GM23338 (cell line): ENCODE measurements around the gene FTCDNL1. TPM values are rescaled to one million over a fixed set of nuclear protein-coding genes. Genes with fewer than 3 reads are reported as not detected.

Experiments
- ATAC-seq: fragments of 200-7000 bp; cut with Tn5 transposase; 3 replicates; pipeline ENCODE4 v1.9.1; 2020
- DNase-seq: peaks from one replicate; pipeline ENCODE4 v3.0.0-alpha.2; 2015; ENCODE audit warnings: low spot score
- H2AFZ ChIP-seq: fragments of 200-600 bp; sonication (generic); 2 replicates; pipeline ENCODE4 v1.8.0; 2016; ENCODE audit warnings: antibody characterized with exemption, mild to moderate bottlenecking, moderate library complexity
- H3F3A ChIP-seq: fragments of 200-600 bp; sonication (generic); replicated peaks from 2 replicates; pipeline ENCODE4 v1.8.0; 2017; ENCODE audit warnings: antibody characterized with exemption, mixed run types, low read depth
- H3K27ac ChIP-seq: fragments of 200-600 bp; sonication (generic); 2 replicates; pipeline ENCODE4 v1.6.1; 2016; ENCODE audit warnings: low read depth
- H3K27me3 ChIP-seq: fragments of 200-600 bp; sonication (generic); 2 replicates; pipeline ENCODE4 v1.8.0; 2016; ENCODE audit warnings: mild to moderate bottlenecking, mixed run types, moderate library complexity; ENCODE audit not compliant: insufficient read depth
- H3K36me3 ChIP-seq: fragments of 200-600 bp; sonication (generic); 2 replicates; pipeline ENCODE4 v1.8.0; 2016; ENCODE audit warnings: mild to moderate bottlenecking; ENCODE audit not compliant: insufficient read depth
- H3K4me1 ChIP-seq: fragments of 200-600 bp; sonication (generic); 2 replicates; pipeline ENCODE4 v1.8.0; 2016; ENCODE audit warnings: mild to moderate bottlenecking, moderate library complexity; ENCODE audit not compliant: insufficient read depth
- H3K4me2 ChIP-seq: fragments of 200-600 bp; sonication (generic); 2 replicates; pipeline ENCODE4 v1.7.1; 2017; ENCODE audit warnings: mixed run types
- H3K4me3 ChIP-seq: fragments of 200-600 bp; sonication (generic); 2 replicates; pipeline ENCODE4 v1.6.1; 2016; ENCODE audit warnings: mixed run types
- H3K79me2 ChIP-seq: fragments of 200-600 bp; sonication (generic); replicated peaks from 2 replicates; pipeline ENCODE4 v1.8.0; 2017; ENCODE audit warnings: mild to moderate bottlenecking; ENCODE audit not compliant: insufficient read depth
- H3K9me2 ChIP-seq: fragments of 200-600 bp; sonication (generic); 2 replicates; pipeline ENCODE4 v1.8.0; 2017; ENCODE audit not compliant: insufficient read depth
- H4K20me1 ChIP-seq: fragments of 200-600 bp; sonication (generic); replicated peaks from 2 replicates; pipeline ENCODE4 v1.8.0; 2017; ENCODE audit warnings: mild to moderate bottlenecking; ENCODE audit not compliant: insufficient read depth
- H3K27ac Mint-ChIP-seq: 2 replicates; pipeline ENCODE4 v1.8.0; 2020; ENCODE audit warnings: inconsistent platforms, mild to moderate bottlenecking, moderate library complexity, mixed read lengths
- H3K27me3 Mint-ChIP-seq: 3 replicates; pipeline ENCODE4 v1.8.0; 2022; ENCODE audit warnings: low read depth, mild to moderate bottlenecking, moderate library complexity, mixed read lengths, inconsistent platforms; ENCODE audit not compliant: insufficient read depth, poor library complexity
- H3K36me3 Mint-ChIP-seq: 3 replicates; pipeline ENCODE4 v1.8.0; 2021; ENCODE audit warnings: low read depth, mild to moderate bottlenecking, inconsistent platforms, moderate library complexity, mixed read lengths
- H3K4me1 Mint-ChIP-seq: 3 replicates; pipeline ENCODE4 v1.8.0; 2020; ENCODE audit warnings: mild to moderate bottlenecking, inconsistent platforms, mixed read lengths
- H3K4me3 Mint-ChIP-seq: 3 replicates; pipeline ENCODE4 v1.8.0; 2021; ENCODE audit warnings: moderate library complexity, mild to moderate bottlenecking, inconsistent platforms, mixed read lengths
- H3K9me3 Mint-ChIP-seq: 3 replicates; pipeline ENCODE4 v1.8.0; 2020; ENCODE audit warnings: moderate library complexity, mild to moderate bottlenecking, inconsistent platforms, mixed read lengths
- CTCF ChIP-seq, 2 experiments: fragments of 200-600 bp in 1 of 2; sonication (generic) in 1 of 2; conservative IDR thresholded peaks; 2 replicates each; pipeline versions ENCODE4 v1.5.1 to v1.6.1; 2016 to 2017; ENCODE audit warnings: antibody characterized with exemption in 2 of 2, low read depth in 2 of 2, mild to moderate bottlenecking in 2 of 2, moderate library complexity in 1 of 2
- EZH2 ChIP-seq: fragments of 200-600 bp; sonication (generic); IDR thresholded peaks from one replicate; pipeline ENCODE4 v1.8.0; 2017; ENCODE audit warnings: antibody characterized with exemption, mild to moderate bottlenecking, low read depth; ENCODE audit not compliant: unreplicated experiment
- EZH2phosphoT487 ChIP-seq: fragments of 200-600 bp; sonication (generic); IDR thresholded peaks from one replicate; pipeline ENCODE4 v1.8.1; 2018; ENCODE audit warnings: antibody characterized with exemption; ENCODE audit not compliant: unreplicated experiment
- JUNB ChIP-seq: IDR thresholded peaks from one replicate; pipeline ENCODE4 v1.6.1; 2016; ENCODE audit warnings: antibody characterized with exemption; ENCODE audit not compliant: unreplicated experiment
- NANOG ChIP-seq: IDR thresholded peaks from 2 replicates; pipeline ENCODE4 v1.6.1; 2016; ENCODE audit warnings: antibody characterized with exemption, borderline replicate concordance
- POLR2AphosphoS5 ChIP-seq: IDR thresholded peaks from 2 replicates; pipeline ENCODE4 v1.6.1; 2016; ENCODE audit warnings: antibody characterized with exemption, low read depth
- STAT1 ChIP-seq: IDR thresholded peaks from one replicate; pipeline ENCODE4 v1.6.1; 2016; ENCODE audit warnings: antibody characterized with exemption; ENCODE audit not compliant: unreplicated experiment
- ZNF114 ChIP-seq: fragments of 250-450 bp; sonication (Bioruptor Pico); IDR thresholded peaks from 2 replicates; pipeline ENCODE4 v1.5.0; 2020; ENCODE audit warnings: mild to moderate bottlenecking, moderate library complexity
- ZNF331 ChIP-seq: fragments of 250-450 bp; sonication (Bioruptor Pico); IDR thresholded peaks from 2 replicates; pipeline ENCODE4 v1.5.0; 2020; ENCODE audit warnings: low read depth, mild to moderate bottlenecking, moderate library complexity
- ZNF462 ChIP-seq: fragments of 250-450 bp; sonication (Bioruptor Pico); IDR thresholded peaks from 2 replicates; pipeline ENCODE4 v1.5.0; 2020; ENCODE audit warnings: mild to moderate bottlenecking, moderate library complexity
- polyA plus RNA-seq: library from polyadenylated mRNA; unstranded; fragments of >200 nt; fragmentation: Nextera tagmentation; extraction: Ambion mirVana; gene quantifications from 2 replicates; pipeline ENCODE4 v1.2.1, GENCODE V29; 2016
- total RNA-seq: library from RNA; depleted of rRNA; stranded (reverse); fragments of >200 nt; shearing (Covaris generic); gene quantifications from 2 replicates; pipeline ENCODE4 v1.2.3, GENCODE V29; 2014

FTCDNL1 gene
- total and polyA plus RNA-seq, 2 experiments from 2014 or later, result 1.7 to 2.0 TPM

- TF ChIP-seq ZNF462 (CRISPR knock-in tag) (no peak), EZH2phosphoT487 (no peak), EZH2 (no peak)
These were observed 75.7 kb downstream of the FTCDNL1 start (continued) for GRCh38 chr2:199775267-199775666.

GRCh38 chr2:199772035-199772976 is 78.7 kb downstream of the FTCDNL1 start:
- Histone ChIP-seq H4K20me1 (no peaks in the 10 kb centered on the region), H2AFZ (no peak overlapping the region), H3K9me2 (peaks cover 8% of the 10 kb centered on the region; the same call in 1 of the 2 replicates), H3K27ac (no peak overlapping the region), H3K4me3 (no peak overlapping the region), H3F3A (no peaks in the 10 kb centered on the region), H3K4me1 (no peaks in the 10 kb centered on the region), H3K27me3 (no peaks in the 10 kb centered on the region), H3K79me2 (no peaks in the 10 kb centered on the region), H3K36me3 (no peaks in the 10 kb centered on the region), H3K4me2 (no peak overlapping the region)
- Mint-ChIP-seq H3K4me1 (no peaks in the 10 kb centered on the region), H3K9me3 (no peaks in the 10 kb centered on the region), H3K27ac (no peak overlapping the region), H3K4me3 (no peak overlapping the region), H3K36me3 (no peaks in the 10 kb centered on the region), H3K27me3 (no peaks in the 10 kb centered on the region)
- DNase-seq, result no peak
- no peak for ATAC-seq
- no peak for TF ChIP-seq ZNF114 (CRISPR knock-in tag)
- TF ChIP-seq STAT1, result no peak
- TF ChIP-seq ZNF331 (CRISPR knock-in tag), result no peak
- no peak for TF ChIP-seq NANOG
- no peak for TF ChIP-seq JUNB
- TF ChIP-seq EZH2phosphoT487, result no peak
- no peak for TF ChIP-seq POLR2AphosphoS5
- no peak for TF ChIP-seq EZH2
- TF ChIP-seq CTCF (conservative IDR thresholded peaks at IDR 0.05; ENCODE audit: low read depth in 2 of 2), result no peak
